HG02840 (cell line): Measurements from ENCODE around the gene YIPF2.

Experiments
- ATAC-seq: cut with Tn5 transposase; IDR thresholded peaks from one replicate; pipeline ENCODE4 v1.9.1; 2021; ENCODE audit warnings: mild to moderate bottlenecking, moderate library complexity, moderate number of reproducible peaks; ENCODE audit not compliant: unreplicated experiment, low FRiP score

YIPF2 gene

GRCh38 chr19:10913716-10914340 lies 14.6 kb downstream of the YIPF2 start:
- ATAC-seq = no peak

- no peak for ATAC-seq
Observed at GRCh38 chr19:10912619-10913018, 15.8 kb downstream of the YIPF2 start.

GRCh38 chr19:10911579-10912363 lies 16.7 kb downstream of the YIPF2 start:
- no peak for ATAC-seq

GRCh38 chr19:10908380-10908960 lies 20.0 kb downstream of the YIPF2 start:
- ATAC-seq = no peak

- no peak for ATAC-seq
Observed at GRCh38 chr19:10907925-10908324, 20.5 kb downstream of the YIPF2 start.

GRCh38 chr19:10899151-10899653 lies 29.2 kb downstream of the YIPF2 start:
- ATAC-seq = no peak

GRCh38 chr19:10898633-10899032 lies 29.8 kb downstream of the YIPF2 start:
- no peak for ATAC-seq

GRCh38 chr19:10896851-10897526 lies 31.4 kb downstream of the YIPF2 start:
- no peak for ATAC-seq

- ATAC-seq = no peak
Observed at GRCh38 chr19:10895920-10896319, 32.5 kb downstream of the YIPF2 start.

- no peak for ATAC-seq
Observed at GRCh38 chr19:10895363-10895762, 33.1 kb downstream of the YIPF2 start.

- no peak for ATAC-seq
Observed at GRCh38 chr19:10894911-10895213, 33.6 kb downstream of the YIPF2 start.

GRCh38 chr19:10892256-10892655 lies 36.2 kb downstream of the YIPF2 start:
- ATAC-seq = no peak

- no peak for ATAC-seq
Observed at GRCh38 chr19:10891405-10892086, 36.9 kb downstream of the YIPF2 start.

GRCh38 chr19:10889880-10890279 lies 38.6 kb downstream of the YIPF2 start:
- ATAC-seq = no peak

- ATAC-seq = no peak
Observed at GRCh38 chr19:10888421-10888866, 40.0 kb downstream of the YIPF2 start.

- no peak for ATAC-seq
Observed at GRCh38 chr19:10887616-10888367, 40.6 kb downstream of the YIPF2 start.

GRCh38 chr19:10885201-10886169 lies 43.0 kb downstream of the YIPF2 start:
- ATAC-seq = no peak

- no peak for ATAC-seq
Observed at GRCh38 chr19:10884274-10884673, 44.2 kb downstream of the YIPF2 start.

GRCh38 chr19:10882108-10882457 lies 46.4 kb downstream of the YIPF2 start:
- no peak for ATAC-seq
